Measurements from ENCODE around the gene VMP1.
"Not testable (repeated sequence)": the region's sequence is repeated elsewhere in the genome, so short reads cannot be mapped to it uniquely, and the experiment has no call there.

VMP1 gene

GRCh38 chr17:59812139-59812538, 104.7 kb downstream of the VMP1 start:
- no peak for DNase-seq (ENCODE audit: low read depth in 2 of 2)

GRCh38 chr17:59814276-59814675, 106.8 kb downstream of the VMP1 start:
- DNase-seq (ENCODE audit: low read depth in 2 of 2), result no peak

GRCh38 chr17:59814685-59815084, 107.2 kb downstream of the VMP1 start:
- DNase-seq (ENCODE audit: low read depth in 2 of 2), result no peak

DNA sequence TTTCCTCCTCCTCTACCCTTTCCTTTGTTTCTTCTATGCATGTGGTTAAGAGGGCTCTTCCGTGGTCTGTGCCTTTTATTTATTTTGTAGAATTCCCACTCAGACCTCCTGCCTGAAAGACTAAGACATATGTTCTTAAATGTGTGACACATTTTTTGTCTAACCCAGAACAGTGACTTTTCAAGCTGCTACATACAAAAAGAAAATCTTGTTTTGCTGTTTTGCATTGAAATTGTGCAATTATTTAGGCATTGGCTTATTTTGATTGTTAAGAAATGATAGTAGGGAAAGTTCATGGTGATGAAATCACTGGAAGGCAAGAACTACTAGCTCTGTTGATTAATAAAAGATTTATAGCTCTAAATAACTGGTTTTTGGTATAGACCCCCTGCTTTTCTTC, 108.5 kb downstream of the VMP1 start:
- no peak for DNase-seq (ENCODE audit: low read depth in 2 of 2)

- no peak for DNase-seq (ENCODE audit: low read depth in 2 of 2)
Measured at GRCh38 chr17:59825533-59826322, 118.3 kb downstream of the VMP1 start.

GRCh38 chr17:59826706-59827453, 119.4 kb downstream of the VMP1 start:
- no peak for DNase-seq (ENCODE audit: low read depth in 2 of 2)

DNA sequence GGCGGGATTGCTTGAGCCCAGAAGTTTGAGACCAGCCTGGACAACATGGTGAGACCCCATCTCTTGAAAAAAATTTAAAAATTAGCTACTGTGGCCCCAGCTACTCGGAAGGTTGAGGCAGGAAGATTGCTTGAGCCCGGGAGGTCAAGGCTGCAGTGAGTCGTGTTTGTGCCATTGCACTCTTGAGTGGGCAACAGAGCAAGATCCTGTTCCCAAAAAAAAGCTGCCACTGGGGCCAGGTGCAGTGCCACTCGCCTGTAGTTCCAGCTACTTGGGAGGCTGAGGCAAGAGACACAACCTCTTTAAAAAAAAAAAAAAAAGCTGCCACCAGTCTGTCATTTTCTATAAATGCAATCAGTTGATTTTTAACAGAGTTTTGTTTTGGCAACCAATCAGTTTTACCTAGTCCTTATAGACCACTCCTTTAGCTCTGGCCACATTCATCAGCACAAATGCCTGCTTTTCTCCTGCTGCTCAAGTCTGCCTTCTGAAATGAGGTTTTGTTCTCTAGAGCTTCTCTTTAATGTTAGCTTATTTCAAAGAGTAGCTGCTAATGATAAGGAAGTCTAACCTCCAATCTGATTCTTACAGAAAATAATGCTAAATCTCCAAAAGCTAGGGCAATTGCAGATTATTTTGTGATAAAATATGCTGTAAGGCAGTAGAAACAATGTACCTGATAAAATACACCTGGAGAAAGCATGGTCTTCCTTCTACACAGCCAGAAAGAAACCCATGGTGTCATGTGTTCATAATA, 120.4 kb downstream of the VMP1 start:
- DNase-seq (ENCODE audit: low read depth in 2 of 2), result no peak

GRCh38 chr17:59828478-59828760, 121.0 kb downstream of the VMP1 start:
- DNase-seq (ENCODE audit: low read depth in 2 of 2), result no peak

GRCh38 chr17:59828819-59829216, 121.4 kb downstream of the VMP1 start:
- not testable (repeated sequence) for DNase-seq (ENCODE audit: low read depth in 2 of 2)

GRCh38 chr17:59829217-59830006, 122.0 kb downstream of the VMP1 start:
- DNase-seq (ENCODE audit: low read depth in 2 of 2), result no peak

DNA sequence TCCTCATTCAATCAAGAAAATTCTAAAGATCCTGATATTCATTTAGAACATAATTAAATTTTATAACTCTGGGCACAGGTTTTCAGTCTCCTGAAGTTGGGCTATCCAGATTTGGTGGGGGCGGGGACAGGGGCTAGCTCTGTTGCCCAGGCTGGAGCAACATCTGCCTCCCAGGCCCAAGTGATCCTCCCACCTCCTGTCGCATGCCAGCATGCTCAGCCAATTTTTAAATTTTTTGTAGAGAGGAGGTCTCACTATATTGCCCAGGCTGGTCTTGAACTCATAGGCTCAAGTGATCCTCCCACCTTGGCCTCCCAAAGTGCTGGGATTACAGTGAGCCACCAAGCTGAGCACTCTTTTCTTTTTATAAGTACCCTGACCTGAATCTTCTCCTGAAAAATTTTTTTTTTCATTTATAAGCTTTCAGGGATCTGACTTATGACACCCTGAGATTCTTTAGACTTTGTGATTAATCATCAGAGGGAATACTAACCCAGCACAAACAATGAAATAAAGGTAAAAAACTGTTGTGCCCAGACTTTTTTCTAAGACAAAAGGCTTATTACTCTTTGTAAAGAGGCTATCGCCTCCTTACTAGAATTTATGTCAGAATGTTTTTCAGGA, 122.7 kb downstream of the VMP1 start:
- DNase-seq (ENCODE audit: low read depth in 2 of 2), result no peak

- no peak for DNase-seq (ENCODE audit: low read depth in 2 of 2)
Measured at GRCh38 chr17:59830846-59831486, 123.5 kb downstream of the VMP1 start.

DNA sequence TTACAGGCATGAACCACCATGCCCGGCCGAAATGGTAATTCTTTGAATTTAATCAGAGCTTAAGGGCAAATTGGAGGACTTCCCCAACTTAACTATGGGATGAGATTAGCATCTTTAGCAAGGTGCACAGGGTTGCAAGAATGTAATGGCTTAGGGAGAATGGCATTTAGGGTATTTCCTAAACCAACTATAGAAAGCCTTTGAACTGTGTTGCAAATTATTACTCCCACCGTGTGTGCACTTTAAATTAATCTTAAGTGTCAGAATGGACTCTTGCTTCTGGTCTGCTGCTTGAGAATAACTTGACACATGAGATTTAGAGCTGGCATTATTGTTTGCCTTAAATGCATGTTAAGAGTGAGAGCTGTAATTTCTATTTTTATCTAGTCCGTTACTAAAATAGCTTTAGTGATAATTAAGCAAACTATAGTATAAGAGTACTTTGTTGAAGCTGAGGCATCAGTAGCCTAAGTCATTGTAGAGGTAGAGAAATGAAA, 125.5 kb downstream of the VMP1 start:
- no peak for DNase-seq (ENCODE audit: low read depth in 2 of 2)

DNA sequence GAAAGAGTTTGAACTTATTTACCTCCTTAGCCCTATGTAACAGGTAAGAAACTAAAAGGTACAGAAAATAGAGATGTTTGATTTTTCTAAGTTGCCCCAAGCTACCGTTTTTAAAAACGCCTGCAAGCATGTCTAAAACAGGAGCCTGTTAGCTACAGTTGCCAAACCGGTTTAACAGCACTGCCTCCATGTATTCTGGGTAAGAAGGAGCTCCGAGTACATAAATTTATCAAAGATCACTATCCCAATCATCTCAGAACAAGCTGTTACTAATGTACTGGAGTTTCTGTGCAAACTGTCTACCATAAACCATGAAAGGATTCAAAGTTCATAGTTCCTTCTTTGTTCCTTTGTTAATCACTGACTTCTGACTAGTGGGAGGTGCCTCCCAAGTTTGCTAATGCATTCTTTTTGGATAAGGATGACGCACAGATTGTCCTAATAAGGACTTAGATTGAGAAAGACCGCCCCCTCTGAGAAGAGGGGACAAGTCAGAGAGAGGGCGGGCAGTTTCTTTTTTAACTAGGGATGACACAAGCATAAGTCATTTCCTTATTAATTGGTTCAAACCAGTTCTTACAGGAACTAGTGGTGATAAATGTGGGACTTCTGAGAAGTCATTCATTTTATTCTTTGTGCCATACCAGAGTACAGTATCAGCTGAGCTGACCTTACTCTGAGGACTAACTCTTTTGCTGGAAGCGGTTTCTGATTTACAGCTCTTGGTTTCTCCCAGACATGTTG, 130.0 kb downstream of the VMP1 start:
- DNase-seq (ENCODE audit: low read depth in 2 of 2), result peak; percentile 65 to 67

DNA sequence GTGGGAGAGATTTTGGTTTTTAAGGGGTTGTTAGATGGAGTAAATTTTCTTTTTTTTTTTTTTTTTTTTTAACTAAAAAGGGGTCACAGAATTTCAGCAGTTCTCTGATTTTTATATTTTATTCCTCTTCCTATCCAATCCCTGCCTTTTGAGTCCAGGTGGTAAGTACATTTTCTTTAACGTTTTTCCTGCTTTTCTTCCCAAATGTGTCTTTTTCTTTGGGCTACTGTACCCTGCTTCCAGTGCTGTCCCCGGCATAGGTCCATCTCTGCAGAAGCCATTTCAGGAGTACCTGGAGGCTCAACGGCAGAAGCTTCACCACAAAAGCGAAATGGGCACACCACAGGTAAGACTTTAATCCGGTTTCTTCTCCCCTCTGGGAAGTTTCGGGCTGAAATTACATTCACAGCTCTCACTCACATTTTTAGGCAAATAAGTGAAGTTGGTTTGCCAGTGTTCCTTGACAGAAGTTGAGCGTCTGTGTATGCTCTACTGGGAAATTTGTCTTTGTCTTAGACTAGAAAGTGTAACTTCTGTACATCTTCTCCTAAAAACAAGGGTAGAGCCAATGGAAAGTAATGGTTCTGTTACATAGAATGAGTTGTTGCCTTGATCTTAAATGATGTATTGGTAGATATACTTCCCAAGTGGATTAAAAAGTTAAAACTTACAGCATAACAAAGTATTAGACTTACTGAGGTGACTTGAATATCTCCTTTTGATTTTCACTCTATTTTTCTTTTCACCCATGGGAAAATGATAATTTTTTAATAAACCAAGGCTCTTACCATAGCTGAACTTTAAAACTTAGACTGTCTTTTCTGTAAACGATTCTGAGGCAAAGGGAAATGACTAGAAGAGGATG, 130.8 kb downstream of the VMP1 start:
- DNase-seq (ENCODE audit: low read depth in 2 of 2), result no peak

- no peak for DNase-seq (ENCODE audit: low read depth in 2 of 2)
Measured at GRCh38 chr17:59839651-59840328, 132.3 kb downstream of the VMP1 start.

GRCh38 chr17:59840329-59841090, 133.1 kb downstream of the VMP1 start:
- no peak for DNase-seq (ENCODE audit: low read depth in 2 of 2)
